Loucy (cell line): ENCODE results near the gene SERPING1.

Source experiments
- EZH2phosphoT487 ChIP-seq: fragments of 200-600 bp; IDR thresholded peaks from 2 replicates; pipeline ENCODE4 v1.6.1; 2018; ENCODE audit warnings: antibody characterized with exemption, mild to moderate bottlenecking, moderate library complexity, borderline replicate concordance
- TF ChIP-seq, protein P1 (sequence below): fragments of 200-600 bp; sonication (generic); conservative IDR thresholded peaks from 2 replicates; pipeline ENCODE4 v1.5.1; 2014; ENCODE audit warnings: mild to moderate bottlenecking, antibody characterized with exemption, low read length

DNA sequence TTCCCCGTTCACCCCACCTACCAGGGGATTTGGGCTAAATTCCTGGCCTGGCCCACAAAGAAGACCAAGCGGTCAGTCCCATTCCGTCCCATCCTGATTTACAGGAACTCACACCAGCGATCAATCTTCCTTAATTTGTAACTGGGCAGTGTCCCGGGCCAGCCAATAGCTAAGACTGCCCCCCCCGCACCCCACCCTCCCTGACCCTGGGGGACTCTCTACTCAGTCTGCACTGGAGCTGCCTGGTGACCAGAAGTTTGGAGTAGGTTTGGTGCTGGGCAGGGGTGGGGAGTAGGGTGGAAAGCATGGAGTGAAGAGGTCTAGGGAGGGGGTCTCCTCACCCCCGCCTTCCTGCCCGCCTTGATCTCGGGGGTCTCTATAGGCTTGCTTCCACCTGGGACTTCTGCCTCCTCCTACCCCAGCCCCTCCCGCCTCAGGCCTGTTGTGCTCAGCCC, at the start of gene SERPING1:
- TF ChIP-seq, protein P1, sequence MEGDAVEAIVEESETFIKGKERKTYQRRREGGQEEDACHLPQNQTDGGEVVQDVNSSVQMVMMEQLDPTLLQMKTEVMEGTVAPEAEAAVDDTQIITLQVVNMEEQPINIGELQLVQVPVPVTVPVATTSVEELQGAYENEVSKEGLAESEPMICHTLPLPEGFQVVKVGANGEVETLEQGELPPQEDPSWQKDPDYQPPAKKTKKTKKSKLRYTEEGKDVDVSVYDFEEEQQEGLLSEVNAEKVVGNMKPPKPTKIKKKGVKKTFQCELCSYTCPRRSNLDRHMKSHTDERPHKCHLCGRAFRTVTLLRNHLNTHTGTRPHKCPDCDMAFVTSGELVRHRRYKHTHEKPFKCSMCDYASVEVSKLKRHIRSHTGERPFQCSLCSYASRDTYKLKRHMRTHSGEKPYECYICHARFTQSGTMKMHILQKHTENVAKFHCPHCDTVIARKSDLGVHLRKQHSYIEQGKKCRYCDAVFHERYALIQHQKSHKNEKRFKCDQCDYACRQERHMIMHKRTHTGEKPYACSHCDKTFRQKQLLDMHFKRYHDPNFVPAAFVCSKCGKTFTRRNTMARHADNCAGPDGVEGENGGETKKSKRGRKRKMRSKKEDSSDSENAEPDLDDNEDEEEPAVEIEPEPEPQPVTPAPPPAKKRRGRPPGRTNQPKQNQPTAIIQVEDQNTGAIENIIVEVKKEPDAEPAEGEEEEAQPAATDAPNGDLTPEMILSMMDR: no peak
- TF ChIP-seq EZH2phosphoT487: no peak
